ENCODE results near the gene CXCR6. TPM values are rescaled to one million over a fixed set of nuclear protein-coding genes. Genes with fewer than 3 reads are reported as not detected.

CXCR6 gene
- total and polyA plus RNA-seq, 2 experiments from 2014 or later: 0.10 TPM; not detected in 1

GRCh38 chr3:45947361-45947760, 4.1 kb downstream of the CXCR6 start (continued):
- TF ChIP-seq ZNF462 (CRISPR knock-in tag; IDR thresholded peaks at IDR 0.05) (no peak), POLR2AphosphoS5 (IDR thresholded peaks at IDR 0.05; ENCODE audit: low read depth) (no peak), EZH2 (IDR thresholded peaks at IDR 0.05; ENCODE audit: low read depth, unreplicated experiment) (no peak), ZNF114 (CRISPR knock-in tag; IDR thresholded peaks at IDR 0.05) (no peak), EZH2phosphoT487 (IDR thresholded peaks at IDR 0.05; ENCODE audit: unreplicated experiment) (no peak), ETS1 (IDR thresholded peaks at IDR 0.05) (no peak), CREB1 (CRISPR knock-in tag; IDR thresholded peaks at IDR 0.05; ENCODE audit: low read depth) (no peak), ZNF331 (CRISPR knock-in tag; IDR thresholded peaks at IDR 0.05; ENCODE audit: low read depth) (no peak)

GRCh38 chr3:45948311-45948781, 5.1 kb downstream of the CXCR6 start:
- Mint-ChIP-seq H3K4me1 (no peaks in the 10 kb centered on the region), H3K27me3 (ENCODE audit: insufficient read depth, low read depth, poor library complexity) (peaks cover 6% of the 10 kb centered on the region), H3K4me3 (no peak overlapping the region), H3K27ac (no peak overlapping the region), H3K9me3 (no peaks in the 10 kb centered on the region), H3K36me3 (ENCODE audit: low read depth) (peaks cover 66% of the 10 kb centered on the region)
- peaks cover 26% of the 10 kb centered on the region for H3K36me3 ChIP-seq (ENCODE audit: insufficient read depth)
- H3F3A ChIP-seq (replicated peaks; ENCODE audit: low read depth): no peaks in the 10 kb centered on the region
- H3K79me2 ChIP-seq (replicated peaks; ENCODE audit: insufficient read depth): no peaks in the 10 kb centered on the region
- no peak overlapping the region for H3K4me3 ChIP-seq
- no peak overlapping the region for H3K4me2 ChIP-seq
- no peaks in the 10 kb centered on the region for H3K27me3 ChIP-seq (ENCODE audit: insufficient read depth)
- peaks cover 2% of the 10 kb centered on the region; the same call in 1 of the 2 replicates for H4K20me1 ChIP-seq (replicated peaks; ENCODE audit: insufficient read depth)
- H3K27ac ChIP-seq (ENCODE audit: low read depth): no peak overlapping the region
- H2AFZ ChIP-seq: no peak overlapping the region
- no peaks in the 10 kb centered on the region for H3K4me1 ChIP-seq (ENCODE audit: insufficient read depth)
- no peak for ATAC-seq
- DNase-seq (ENCODE audit: low spot score): no peak
- 0 out of 2 replicates have a peak, but pooled peaks cover 4% of the 10 kb centered on the region for H3K9me2 ChIP-seq (ENCODE audit: insufficient read depth)
- TF ChIP-seq JUNB (IDR thresholded peaks at IDR 0.05; ENCODE audit: unreplicated experiment): no peak
- no peak for TF ChIP-seq REST (IDR thresholded peaks at IDR 0.05; ENCODE audit: unreplicated experiment)
- TF ChIP-seq ZNF114 (CRISPR knock-in tag; IDR thresholded peaks at IDR 0.05): no peak
- TF ChIP-seq POLR2AphosphoS5 (IDR thresholded peaks at IDR 0.05; ENCODE audit: low read depth): no peak
- TF ChIP-seq NANOG (IDR thresholded peaks at IDR 0.05; ENCODE audit: borderline replicate concordance): no peak
- no peak for TF ChIP-seq ZNF331 (CRISPR knock-in tag; IDR thresholded peaks at IDR 0.05; ENCODE audit: low read depth)
- no peak for TF ChIP-seq CREB1 (CRISPR knock-in tag; IDR thresholded peaks at IDR 0.05; ENCODE audit: low read depth)
- no peak for TF ChIP-seq EZH2 (IDR thresholded peaks at IDR 0.05; ENCODE audit: low read depth, unreplicated experiment)
- no peak for TF ChIP-seq STAT1 (IDR thresholded peaks at IDR 0.05; ENCODE audit: unreplicated experiment)
- no peak for TF ChIP-seq EZH2phosphoT487 (IDR thresholded peaks at IDR 0.05; ENCODE audit: unreplicated experiment)

Data from GM23338 (cell line).